Breast epithelium (tissue), 3 donors: ENCODE results near the gene ZNF366.

ENCODE experiments used
- POLR2A ChIP-seq: fragments of 450-650 bp; IDR thresholded peaks from one replicate; pipeline ENCODE4 v1.6.1; 2016; ENCODE audit warnings: antibody characterized with exemption, mild to moderate bottlenecking, moderate library complexity
- POLR2AphosphoS5 ChIP-seq, 3 donors: sonication (generic); formaldehyde crosslinking; IDR thresholded peaks; one replicate each; pipeline ENCODE4 v1.6.1; 2017; ENCODE audit warnings: antibody characterized with exemption in 3 of 3
- TF ChIP-seq, protein P1 (sequence below), 3 donors: fragments of 450-650 bp; IDR thresholded peaks; one replicate each; pipeline ENCODE4 v1.5.1; 2016 to 2017; ENCODE audit warnings: antibody characterized with exemption in 3 of 3, mild to moderate bottlenecking in 3 of 3, moderate library complexity in 3 of 3

DNA sequence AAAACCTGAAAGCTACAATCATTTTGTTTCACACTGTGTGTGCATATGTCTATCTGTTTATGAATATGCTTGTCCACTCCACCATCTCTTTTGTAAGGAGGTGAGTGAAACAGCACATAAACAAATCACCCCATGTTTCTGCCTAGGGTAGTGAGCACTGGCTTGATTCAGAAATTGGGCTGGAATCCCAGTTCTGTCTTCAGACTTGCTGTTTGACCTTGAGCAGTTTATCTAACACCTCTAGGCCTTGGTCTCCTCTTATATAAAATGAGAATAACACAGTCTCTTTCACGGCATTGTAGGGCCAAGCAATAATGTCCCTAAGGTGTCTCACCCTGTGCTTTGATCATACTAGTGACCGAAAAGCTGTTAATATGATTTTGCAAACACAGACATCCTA, 61.2 kb downstream of the ZNF366 start:
- TF ChIP-seq, protein P1, sequence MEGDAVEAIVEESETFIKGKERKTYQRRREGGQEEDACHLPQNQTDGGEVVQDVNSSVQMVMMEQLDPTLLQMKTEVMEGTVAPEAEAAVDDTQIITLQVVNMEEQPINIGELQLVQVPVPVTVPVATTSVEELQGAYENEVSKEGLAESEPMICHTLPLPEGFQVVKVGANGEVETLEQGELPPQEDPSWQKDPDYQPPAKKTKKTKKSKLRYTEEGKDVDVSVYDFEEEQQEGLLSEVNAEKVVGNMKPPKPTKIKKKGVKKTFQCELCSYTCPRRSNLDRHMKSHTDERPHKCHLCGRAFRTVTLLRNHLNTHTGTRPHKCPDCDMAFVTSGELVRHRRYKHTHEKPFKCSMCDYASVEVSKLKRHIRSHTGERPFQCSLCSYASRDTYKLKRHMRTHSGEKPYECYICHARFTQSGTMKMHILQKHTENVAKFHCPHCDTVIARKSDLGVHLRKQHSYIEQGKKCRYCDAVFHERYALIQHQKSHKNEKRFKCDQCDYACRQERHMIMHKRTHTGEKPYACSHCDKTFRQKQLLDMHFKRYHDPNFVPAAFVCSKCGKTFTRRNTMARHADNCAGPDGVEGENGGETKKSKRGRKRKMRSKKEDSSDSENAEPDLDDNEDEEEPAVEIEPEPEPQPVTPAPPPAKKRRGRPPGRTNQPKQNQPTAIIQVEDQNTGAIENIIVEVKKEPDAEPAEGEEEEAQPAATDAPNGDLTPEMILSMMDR (IDR thresholded peaks at IDR 0.05): no peak
- TF ChIP-seq POLR2AphosphoS5 (IDR thresholded peaks at IDR 0.05) (no peak), POLR2A (no peak)
